Iris pigment epithelial cell (primary cell): ENCODE data around the gene GRK6.

ENCODE experiments used
- DNase-seq: peaks from one replicate; pipeline ENCODE4 v3.0.0-alpha.2; 2011; ENCODE audit warnings: low read depth

GRK6 gene

DNA sequence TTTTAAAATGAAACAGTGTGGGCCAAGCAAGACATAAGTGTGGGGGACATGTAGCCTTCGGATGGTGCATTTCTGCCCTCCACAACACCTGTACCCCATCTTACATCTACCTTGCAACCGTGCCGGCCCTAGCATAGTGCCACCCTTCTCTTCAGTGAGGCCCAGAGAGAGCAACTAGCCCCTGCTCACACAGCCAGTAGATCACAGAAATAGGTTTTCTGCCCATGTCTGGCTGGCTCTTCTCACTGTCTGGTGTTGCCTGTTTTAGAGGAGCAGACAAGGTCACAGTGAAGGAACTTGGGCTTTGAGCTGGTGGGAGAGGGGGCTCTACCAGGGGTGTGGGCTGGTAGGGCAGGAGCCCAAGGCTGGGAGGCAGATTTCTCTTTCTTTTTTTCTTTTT lies 59.8 kb downstream of the GRK6 start:
- DNase-seq: no peak

DNA sequence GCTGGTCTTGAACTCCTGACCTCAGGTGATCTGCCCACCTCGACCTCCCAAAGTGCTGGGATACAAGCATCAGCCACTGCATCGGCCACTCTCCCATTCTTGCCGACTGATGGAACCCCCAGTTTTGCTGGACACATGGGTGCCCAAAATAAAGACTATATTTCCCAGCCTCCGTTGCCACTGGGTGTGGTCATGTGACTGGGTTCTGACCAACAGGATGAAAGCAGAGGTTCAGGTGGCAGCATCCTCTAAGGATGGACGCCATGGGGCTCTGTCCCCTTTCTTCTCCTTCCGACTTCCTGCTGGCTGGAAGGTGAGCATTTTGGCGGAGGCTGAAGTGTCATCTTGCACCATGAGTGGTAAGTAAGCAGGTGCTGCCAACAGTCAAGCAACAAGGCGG lies 60.7 kb downstream of the GRK6 start:
- DNase-seq: no peak

DNA sequence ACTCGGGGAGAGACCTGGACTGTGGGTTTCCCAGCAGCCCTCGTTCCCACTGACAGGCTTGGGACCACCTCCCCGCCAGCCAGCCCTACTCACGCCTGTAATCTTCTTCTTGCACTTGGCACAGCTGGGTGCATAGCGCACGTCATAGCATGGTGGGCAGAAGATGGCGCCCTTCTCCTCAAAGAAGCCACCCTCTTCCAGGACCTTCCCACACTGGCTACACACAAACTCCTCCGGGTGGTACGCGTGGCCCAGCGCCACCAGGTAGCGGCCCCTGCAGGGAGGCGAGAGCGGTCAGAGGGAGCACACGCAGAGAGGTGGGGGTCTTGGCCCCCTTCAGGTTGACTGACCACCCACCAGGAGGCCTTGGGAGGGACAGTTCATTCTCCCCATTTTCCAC lies 61.5 kb downstream of the GRK6 start:
- no peak for DNase-seq

DNA sequence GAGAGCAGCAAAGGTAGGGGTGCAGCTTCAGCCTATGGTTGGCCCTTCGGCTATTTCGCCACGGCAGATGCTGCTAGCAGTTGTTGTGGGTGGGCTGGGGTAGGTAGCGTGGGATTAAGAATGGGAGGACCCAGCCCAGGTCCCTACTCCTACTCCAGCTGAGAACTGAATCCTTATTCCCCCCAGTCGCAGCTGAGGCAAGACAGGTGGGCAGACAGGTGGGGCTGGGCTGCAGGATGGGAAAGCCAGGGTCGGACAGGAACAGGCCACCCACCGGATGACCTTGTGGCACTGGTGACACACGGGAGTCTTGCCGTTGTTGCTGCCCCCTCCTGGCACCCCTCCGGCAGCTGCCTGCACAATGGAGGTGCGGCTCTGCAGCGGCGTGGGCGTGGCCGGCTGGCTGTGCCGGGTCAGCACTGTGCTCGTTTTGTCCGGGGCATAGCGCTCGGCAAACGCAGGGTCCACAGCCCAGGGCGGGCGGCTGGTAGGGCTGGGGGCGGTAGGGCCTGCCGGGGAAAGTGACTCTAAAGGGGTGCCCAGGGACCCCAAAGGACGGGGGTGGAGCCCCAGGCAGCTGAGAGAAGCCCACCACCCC lies 62.7 kb downstream of the GRK6 start:
- no peak for DNase-seq

DNA sequence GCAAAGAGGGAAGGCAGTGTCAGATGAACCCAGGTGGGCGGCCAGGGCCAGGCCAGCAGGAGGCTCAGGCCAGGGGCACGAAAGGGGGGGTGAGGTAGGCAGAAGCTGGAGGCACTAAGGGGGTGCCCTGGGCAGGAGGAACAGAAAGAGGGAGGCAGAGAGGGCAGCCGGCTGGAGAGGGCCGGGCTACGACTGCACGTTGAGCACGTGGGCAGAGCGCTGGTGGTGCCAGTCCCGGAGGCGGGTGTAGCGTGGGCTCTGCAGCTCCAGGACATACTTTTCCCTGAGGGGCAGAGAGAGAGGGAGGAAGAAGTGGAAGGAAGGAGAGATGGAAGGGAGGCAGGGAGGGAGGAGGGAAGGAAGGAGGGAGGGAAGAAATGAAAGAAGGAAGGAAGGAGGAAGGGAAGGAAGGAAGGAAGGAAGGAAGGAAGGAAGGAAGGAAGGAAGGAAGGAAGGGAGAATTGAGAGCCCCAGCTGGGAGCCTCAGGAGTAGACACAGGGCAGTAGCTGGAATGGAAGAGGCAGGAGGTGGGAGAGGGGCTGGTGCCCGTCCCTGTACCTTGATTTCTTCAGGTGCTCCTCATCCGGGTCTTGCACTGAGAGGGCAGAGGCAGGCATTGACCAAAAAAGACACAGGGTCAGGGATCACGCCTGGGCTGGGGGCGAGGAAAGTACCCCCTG lies 64.0 kb downstream of the GRK6 start:
- DNase-seq: no peak

DNA sequence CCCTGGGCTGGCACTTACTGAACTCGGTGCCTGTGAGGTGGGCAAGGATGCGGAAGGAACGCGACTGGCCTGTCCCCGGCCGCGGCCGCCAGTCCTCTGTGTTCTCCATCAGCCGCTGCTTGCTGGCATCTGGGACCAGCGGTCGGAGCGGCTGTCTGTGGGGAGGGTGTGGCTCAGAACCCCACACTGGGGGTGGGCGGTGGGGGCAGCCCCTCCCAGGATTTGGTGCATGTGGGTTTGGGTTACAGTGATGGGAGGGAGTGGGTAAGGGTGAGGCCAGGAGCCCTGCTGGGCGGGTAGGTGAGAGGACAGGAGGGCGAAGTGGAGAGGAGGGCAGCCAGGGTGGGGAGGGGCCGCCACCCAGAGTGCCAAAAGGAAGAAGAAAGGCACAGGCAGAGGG lies 64.5 kb downstream of the GRK6 start:
- no peak for DNase-seq

DNA sequence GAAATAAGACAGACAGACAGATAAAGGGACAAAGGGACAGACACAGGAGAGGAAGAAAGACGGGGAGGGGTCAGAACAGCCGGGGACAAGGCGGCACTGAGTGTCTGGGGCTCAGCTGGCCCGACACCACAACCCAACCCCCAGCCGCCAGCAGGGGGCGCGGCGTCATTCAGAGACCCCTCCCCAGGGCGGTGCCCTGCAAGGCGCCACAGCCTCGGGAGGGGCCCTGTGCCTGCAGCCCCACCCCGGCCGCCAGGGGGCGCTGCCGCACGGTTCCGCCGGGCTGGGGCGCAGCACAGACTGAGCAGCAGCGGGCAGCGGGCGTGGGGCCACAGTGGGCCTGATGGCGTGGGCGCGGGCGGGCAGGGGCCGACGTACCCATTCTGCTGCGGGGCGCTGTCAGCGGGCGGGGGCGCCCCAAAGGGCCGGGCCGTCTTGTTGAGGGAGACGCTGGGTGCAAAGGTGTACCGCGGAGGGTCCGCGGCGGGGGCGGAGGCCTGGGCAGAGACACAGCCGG lies 65.0 kb downstream of the GRK6 start:
- DNase-seq: no peak

DNA sequence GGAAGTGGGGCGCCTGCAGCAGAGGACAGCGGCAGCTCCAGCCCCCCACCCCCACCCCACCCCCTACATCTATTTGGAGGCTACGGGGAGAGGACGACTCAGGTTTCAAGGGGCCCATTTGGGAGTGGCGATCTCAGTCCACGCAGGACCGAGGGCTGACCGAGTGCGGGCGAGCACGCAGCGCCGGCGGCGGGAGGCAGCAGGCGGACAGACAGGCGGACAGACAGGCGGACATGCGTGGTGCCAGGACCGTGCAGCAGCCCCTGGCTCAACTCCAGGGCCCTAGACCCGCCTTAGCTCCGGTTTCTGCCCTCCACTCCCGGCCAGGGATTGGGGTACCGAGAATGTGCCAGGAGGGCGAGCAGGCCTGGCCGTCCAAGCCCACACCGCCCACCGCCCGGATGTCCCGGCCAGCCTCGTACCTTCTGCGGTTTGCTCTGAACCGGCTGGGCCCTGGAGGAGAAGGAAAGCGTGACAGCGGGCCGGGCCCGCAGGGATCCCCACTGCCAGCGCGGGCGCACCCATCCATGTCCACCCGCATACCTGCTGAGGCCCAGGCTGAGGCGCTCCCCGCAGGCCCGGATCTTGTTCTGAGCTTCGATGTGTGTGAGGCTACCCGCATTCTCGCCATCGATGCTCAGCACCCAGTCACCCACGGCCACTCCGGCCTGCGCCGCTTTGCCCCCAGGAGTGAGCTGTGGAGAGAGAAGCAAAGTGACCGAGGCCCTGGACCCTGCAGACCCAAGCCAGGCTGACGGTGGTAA lies 65.7 kb downstream of the GRK6 start:
- no peak for DNase-seq
